DMS79 treated with DMSO at 0.1 percent for 48 hours (cell line): ENCODE data around the gene SPSB4.

Source experiments
- DNase-seq: peaks from one replicate; lab custom pipeline; 2025; lab: John Stamatoyannopoulos, UW

Gene SPSB4

GRCh38 chr3:141152801-141153678 is 101.9 kb downstream of the SPSB4 start:
- DNase-seq: no peak

DNA sequence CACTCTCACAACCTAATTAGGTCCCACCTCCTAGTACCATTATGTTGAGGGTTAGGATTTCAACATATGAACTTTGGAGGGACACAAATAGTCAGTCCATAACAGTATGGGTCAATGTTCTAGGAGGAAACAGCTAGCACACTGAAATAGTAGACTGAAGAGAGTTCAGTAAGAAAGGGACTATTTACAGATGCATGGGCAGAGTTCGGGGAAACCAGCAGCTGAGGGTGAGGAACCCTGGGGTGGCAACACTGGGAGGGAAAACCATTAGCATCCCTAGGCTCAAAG is 102.5 kb downstream of the SPSB4 start:
- no peak for DNase-seq

DNA sequence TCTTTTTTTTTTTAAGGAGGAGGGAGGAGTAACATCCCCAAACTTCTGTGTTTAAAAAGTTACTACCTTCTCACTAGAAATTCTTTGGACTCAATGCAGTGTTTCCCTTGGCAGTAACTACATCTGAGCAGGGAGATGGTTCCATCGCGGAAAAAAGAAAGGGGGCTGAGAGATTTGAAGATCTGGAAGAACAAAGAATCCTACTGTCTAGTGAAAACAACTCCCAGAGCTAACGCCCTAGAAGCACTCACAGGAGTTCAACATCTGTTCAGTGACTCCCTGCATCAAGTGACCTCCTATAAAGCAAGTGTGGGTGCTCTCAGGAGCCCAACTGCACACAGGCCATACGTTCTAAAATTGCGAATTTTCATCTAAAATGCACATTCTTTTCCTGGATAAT is 113.7 kb downstream of the SPSB4 start:
- no peak for DNase-seq

DNA sequence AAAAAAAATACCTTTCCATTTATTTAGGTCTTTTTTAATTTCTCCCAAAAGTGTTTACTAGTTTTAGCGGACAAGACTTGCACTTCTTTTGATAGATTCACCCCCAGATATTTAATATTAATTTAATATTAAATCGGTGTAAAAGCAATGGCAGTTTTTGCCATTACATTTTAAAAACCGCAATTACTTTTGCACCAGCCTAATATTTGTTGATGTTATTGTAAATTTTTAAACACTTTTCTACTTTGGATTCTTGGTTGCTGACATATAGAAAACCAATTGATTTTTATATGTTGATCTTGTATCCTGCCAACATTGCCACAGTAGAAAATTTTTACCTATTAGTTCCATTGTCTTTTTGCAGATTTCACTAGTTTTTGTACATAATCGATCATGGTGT is 116.5 kb downstream of the SPSB4 start:
- DNase-seq: no peak

DNA sequence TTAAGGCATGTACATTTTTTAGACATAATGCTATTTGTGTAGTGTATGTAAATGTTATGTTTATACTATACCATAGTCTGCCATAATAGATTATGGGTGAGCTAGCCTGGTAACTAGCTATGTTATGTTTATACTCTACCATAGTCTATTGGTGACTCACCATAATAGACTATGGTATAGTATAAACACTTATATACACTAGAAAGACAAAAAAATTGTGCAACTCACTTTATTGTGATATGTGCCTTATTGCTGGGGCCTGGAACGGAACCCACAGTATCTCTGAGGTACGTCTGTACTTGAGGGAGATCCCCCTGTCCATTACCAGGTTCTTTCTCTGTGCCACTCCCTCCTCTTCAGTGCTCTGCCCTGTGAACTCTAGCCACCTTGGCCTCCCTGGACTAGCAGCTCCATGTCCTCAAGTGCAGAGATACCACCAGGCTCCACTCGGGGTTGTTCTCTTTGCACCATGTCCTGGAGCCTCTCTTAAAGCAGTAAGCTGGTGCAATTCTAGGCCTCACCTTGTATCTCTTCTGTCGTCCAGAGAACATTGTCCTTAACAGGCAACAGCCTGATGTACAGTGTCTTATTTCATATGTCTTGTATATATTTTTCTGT is 119.6 kb downstream of the SPSB4 start:
- no peak for DNase-seq

DNA sequence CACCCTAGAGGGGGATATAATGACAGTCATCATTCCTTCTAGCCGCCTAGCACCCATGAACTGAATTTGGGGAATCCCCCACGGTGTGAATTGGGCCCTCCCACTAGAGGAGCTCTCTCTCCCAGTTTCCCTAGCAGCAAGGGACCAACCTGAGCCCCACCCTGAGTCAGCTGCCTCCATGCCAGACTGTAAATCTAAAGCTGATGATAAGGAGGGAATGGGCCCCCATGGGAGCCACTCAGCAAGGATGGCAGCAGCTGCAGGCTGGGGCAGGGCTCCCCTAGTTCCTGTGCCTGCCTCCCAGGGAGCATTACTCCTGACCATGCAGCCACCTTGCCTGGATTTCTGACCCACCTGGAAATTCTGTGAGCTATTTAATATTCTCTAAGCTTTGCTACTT is 123.5 kb downstream of the SPSB4 start:
- no peak for DNase-seq

DNA sequence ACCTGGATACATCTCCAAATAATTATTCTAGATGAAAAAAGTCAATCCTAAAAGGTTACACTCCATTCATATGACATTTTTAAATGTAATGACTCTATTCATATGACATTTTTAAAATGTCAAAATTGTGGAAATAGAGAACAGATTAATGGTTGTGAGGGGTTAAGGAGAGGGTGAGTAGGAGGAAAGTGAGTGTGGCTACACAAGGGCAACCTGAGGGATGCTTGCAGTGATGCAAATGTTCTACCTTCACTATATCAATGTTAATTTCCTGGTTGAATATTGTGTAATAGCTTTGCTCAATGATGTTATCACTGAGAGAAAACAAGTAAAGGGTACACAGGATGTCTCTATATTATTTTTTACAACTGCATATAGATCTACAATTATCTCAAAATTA is 125.6 kb downstream of the SPSB4 start:
- no peak for DNase-seq

DNA sequence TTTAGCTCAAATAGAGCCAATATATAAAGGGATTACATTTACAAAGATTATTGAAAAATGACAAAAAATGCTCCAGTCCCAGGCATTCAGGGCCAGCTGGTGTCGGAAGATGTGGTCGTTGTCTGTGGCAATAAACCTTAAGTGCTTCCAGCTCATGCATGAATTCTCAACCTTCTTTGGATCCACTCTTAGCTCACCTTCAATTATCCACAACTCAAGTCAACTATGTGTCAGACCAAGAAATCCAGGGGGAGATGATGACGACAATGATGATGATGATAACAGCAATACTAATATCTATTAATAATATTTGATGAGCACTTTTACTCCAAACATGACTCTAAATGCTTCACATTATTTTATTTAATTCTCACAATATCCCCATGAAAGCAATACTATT is 126.9 kb downstream of the SPSB4 start:
- no peak for DNase-seq

- DNase-seq: no peak
Observed at GRCh38 chr3:141178551-141178950, 127.4 kb downstream of the SPSB4 start.

- no peak for DNase-seq
Observed at GRCh38 chr3:141179983-141180382, 128.8 kb downstream of the SPSB4 start.

DNA sequence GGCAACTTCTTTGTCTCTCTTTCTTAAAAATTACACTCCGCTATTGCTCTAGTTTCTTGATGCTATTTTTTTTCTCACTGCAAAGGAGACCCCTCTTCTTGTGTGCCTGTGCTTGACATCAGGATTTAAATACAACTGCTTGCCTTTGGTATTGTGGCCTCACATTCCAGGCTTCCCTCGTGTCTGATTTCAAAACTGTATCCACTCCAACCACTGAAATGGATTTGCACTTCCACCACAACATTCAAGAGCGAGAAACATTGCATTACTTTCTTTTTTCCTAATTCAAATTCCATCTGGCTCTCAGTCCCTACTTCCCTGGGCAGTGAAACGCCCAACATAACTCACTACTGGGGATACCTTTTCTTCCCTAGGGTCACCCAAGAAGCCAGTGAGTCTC is 130.0 kb downstream of the SPSB4 start:
- DNase-seq: no peak

- no peak for DNase-seq
Observed at GRCh38 chr3:141181819-141182218, 130.7 kb downstream of the SPSB4 start.

GRCh38 chr3:141183606-141184005 is 132.5 kb downstream of the SPSB4 start:
- DNase-seq: no peak

GRCh38 chr3:141184430-141184829 is 133.3 kb downstream of the SPSB4 start:
- no peak for DNase-seq

DNA sequence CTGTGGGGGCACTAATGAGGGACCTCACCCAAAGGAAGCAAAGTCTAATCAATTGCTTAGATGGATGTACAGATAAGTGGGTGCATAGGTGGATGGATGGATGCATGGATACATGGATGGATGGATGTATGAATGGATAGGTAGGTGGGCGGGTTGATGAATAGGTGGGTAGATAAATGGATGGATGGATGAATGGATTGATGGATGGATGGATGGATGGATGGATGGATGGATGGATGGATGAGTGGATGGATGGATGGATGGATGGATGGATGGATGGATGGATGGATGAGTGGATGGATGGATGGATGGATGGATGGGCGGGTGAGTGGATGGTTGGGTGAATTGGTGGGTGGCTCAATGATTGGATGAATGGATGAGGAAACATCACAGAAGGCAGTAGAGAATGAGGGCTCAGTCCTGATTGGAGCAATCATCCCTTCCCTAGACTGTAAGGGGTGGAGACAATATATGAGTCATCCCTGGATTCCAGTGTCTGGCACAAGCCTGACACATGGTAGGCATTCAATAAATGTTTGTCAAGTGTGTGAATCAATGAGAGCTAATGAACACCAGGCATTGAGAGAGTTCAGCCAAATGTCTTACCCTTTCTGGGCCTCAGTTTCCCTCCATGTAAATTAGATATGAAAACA is 140.1 kb downstream of the SPSB4 start:
- DNase-seq: no peak

- peak; percentile 83 for DNase-seq
Observed at GRCh38 chr3:141192345-141192744, 141.2 kb downstream of the SPSB4 start.

- no peak for DNase-seq
Observed at GRCh38 chr3:141193066-141193830, 142.1 kb downstream of the SPSB4 start.
